ENCODE results near the gene PRND. TPM values are rescaled to one million over a fixed set of nuclear protein-coding genes. Genes with fewer than 3 reads are reported as not detected.
"Not testable (repeated sequence)": the region's sequence is repeated elsewhere in the genome, so short reads cannot be mapped to it uniquely, and the experiment has no call there.

The PRND gene
- total RNA-seq, 3 donors from 2014 or later: not detected

DNA sequence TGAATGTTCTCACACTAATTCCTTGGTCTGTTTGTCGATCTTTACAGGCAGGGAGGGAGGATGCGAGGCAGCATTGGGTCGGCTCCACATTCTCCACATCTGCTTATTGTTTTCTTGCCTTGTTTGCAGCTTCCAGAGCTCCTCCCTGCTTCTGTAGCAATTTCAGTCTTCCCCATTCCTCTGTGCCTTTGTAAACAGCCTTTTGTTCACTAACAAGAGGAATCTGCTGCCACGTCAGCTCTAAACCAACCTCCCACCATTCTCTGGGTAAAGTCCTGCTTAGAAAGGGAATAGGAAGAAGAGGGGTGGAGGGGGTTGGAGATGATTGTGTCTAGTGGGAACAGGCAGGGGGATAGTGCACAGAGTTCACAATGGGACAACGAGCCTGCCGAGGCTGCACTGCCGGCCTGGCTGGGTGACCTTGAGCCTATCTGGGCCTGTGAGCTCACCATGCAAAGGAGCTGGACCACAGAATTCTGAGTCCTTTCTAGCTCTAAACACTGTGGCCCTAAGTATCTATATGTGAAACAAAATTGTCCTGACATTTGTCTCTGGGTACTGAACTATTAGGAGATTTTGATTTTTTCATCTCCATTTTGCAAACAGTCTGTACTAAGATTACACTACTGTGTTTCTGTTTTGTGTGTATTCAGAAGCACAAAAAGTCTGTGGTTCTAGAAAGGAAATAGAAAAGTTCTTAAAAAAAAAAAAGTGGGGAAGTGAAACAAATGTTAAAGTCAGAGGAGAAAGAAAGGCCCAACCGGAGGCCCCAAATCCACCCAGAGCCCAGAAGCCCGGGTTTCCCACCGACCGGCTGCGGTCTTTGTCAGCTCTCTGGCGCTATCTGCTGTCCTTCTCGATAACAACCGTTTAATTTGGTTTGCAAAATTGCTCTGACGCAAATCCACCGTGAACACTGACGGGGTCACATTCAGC lies 1.4 kb upstream of the PRND start:
- no peaks in the 10 kb centered on the region for H3K36me3 ChIP-seq
- H3K27ac ChIP-seq: peak overlapping the region; percentile 77 to 89
- intact Hi-C loops (cut with DNase I; ENCODE audit: low total_unique reads): loop anchor here (5.0 kb wide), 1 partner anchor 113 kb away; no protein-coding TSS in a partner anchor
- H3K27me3 ChIP-seq: no peaks in the 10 kb centered on the region
- TF ChIP-seq POLR2A (IDR thresholded peaks at IDR 0.05) (no peak), POLR2AphosphoS5 (IDR thresholded peaks at IDR 0.05) (peak in 1 of 3 donors; percentile 43)
- TF ChIP-seq, protein P1, sequence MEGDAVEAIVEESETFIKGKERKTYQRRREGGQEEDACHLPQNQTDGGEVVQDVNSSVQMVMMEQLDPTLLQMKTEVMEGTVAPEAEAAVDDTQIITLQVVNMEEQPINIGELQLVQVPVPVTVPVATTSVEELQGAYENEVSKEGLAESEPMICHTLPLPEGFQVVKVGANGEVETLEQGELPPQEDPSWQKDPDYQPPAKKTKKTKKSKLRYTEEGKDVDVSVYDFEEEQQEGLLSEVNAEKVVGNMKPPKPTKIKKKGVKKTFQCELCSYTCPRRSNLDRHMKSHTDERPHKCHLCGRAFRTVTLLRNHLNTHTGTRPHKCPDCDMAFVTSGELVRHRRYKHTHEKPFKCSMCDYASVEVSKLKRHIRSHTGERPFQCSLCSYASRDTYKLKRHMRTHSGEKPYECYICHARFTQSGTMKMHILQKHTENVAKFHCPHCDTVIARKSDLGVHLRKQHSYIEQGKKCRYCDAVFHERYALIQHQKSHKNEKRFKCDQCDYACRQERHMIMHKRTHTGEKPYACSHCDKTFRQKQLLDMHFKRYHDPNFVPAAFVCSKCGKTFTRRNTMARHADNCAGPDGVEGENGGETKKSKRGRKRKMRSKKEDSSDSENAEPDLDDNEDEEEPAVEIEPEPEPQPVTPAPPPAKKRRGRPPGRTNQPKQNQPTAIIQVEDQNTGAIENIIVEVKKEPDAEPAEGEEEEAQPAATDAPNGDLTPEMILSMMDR (IDR thresholded peaks at IDR 0.05): peak; percentile 23 to 80 (median 68)
- peak; percentile 58 to 64 for DNase-seq (ENCODE audit: low spot score in 2 of 2)
- no peaks in the 10 kb centered on the region for H3K4me1 ChIP-seq
- H3K4me3 ChIP-seq: no peak overlapping the region
- no peaks in the 10 kb centered on the region for H3K9me3 ChIP-seq

DNA sequence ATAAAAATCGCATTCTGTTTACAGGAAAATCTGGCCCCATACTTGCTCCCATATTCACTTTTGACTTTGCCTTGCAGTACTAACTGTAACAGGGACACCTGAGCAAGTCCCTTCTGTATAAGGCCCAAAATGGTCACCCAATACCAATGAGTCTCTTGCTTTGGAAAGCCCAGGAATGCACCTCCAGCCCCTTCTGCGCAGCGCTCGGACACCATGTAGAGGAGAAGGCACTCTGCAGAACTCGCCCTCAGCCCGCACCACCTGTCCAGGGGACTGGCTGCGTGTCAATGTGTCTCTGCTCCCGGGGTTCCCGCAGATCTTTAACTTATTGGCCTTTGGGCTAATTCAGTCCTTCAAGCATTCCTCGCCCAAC lies 746 bp upstream of the PRND start:
- TF ChIP-seq, protein P1 (IDR thresholded peaks at IDR 0.05): peak in 1 of 3 donors; percentile 1
- no peak for TF ChIP-seq POLR2A (IDR thresholded peaks at IDR 0.05)
- no peaks in the 10 kb centered on the region for H3K27me3 ChIP-seq
- no peaks in the 10 kb centered on the region for H3K4me1 ChIP-seq
- no peak overlapping the region for H3K4me3 ChIP-seq
- no peak for DNase-seq (ENCODE audit: low spot score in 2 of 2)
- H3K36me3 ChIP-seq: no peaks in the 10 kb centered on the region
- H3K9me3 ChIP-seq: no peaks in the 10 kb centered on the region
- no peak overlapping the region for H3K27ac ChIP-seq
- intact Hi-C loops (cut with DNase I; ENCODE audit: low total_unique reads): loop anchor here (5.0 kb wide), 1 partner anchor 114 kb away; no protein-coding TSS in a partner anchor

DNA sequence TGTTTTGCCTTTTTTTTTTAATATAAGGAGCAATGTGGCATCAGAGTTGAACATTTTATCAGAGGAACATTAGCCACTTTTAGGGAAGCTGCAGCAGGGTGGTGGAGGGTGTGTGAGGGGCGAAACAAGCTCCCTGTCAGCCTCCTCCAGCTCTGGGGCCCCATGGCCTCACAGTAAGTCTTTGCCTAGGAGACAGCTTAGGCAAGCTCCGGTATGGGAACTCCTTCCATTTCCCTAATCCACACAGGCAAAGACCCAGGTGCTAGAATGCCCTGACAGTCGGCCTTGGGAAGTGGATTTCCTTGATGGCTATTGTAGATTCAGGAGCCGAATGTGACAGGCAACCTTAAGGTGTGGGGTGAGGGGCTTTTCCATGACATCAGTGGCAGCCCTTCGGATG lies 862 bp downstream of the PRND start:
- intact Hi-C loops (cut with DNase I; ENCODE audit: low total_unique reads): loop anchor here (5.0 kb wide), 1 partner anchor 115 kb away; no protein-coding TSS in a partner anchor

DNA sequence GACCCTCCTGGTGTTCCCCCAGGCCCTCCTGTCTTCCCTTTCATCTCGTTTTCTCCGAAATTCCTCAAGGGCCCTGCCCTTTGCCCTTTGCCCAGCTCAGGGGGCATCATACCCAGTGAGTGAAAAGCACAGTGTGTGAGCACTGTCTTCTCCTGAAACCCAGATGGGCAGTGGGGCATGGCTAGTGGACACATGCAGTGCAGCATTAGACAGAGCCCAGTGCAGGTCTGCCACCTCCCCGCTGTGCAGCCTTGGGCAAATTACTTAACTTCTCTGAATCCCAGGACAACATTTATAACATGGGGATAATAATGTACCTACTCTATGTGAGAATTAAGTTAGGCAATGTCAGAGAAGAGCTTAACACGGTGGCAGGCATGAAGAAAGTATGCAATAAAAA lies 1.3 kb downstream of the PRND start:
- H3K27me3 ChIP-seq: no peaks in the 10 kb centered on the region
- no peak overlapping the region for H3K27ac ChIP-seq
- intact Hi-C loops (cut with DNase I; ENCODE audit: low total_unique reads): loop anchor here (5.0 kb wide), 1 partner anchor 116 kb away; no protein-coding TSS in a partner anchor
- TF ChIP-seq, protein P1 (IDR thresholded peaks at IDR 0.05): no peak
- TF ChIP-seq POLR2AphosphoS5 (IDR thresholded peaks at IDR 0.05): no peak
- TF ChIP-seq POLR2A (IDR thresholded peaks at IDR 0.05): no peak
- no peaks in the 10 kb centered on the region for H3K4me1 ChIP-seq
- no peaks in the 10 kb centered on the region for H3K36me3 ChIP-seq
- H3K9me3 ChIP-seq: no peaks in the 10 kb centered on the region
- no peak overlapping the region for H3K4me3 ChIP-seq
- DNase-seq (ENCODE audit: low spot score in 2 of 2): no peak

More for the DNA sequence above, 862 bp downstream of the PRND start:
- no peak overlapping the region for H3K27ac ChIP-seq
- no peak for TF ChIP-seq POLR2A (IDR thresholded peaks at IDR 0.05)
- TF ChIP-seq POLR2AphosphoS5 (IDR thresholded peaks at IDR 0.05): no peak
- TF ChIP-seq, protein P1 (IDR thresholded peaks at IDR 0.05): no peak
- DNase-seq (ENCODE audit: low spot score in 2 of 2): no peak
- H3K27me3 ChIP-seq: no peaks in the 10 kb centered on the region
- H3K4me3 ChIP-seq: no peak overlapping the region
- no peaks in the 10 kb centered on the region for H3K9me3 ChIP-seq
- H3K36me3 ChIP-seq: no peaks in the 10 kb centered on the region
- H3K4me1 ChIP-seq: no peaks in the 10 kb centered on the region

DNA sequence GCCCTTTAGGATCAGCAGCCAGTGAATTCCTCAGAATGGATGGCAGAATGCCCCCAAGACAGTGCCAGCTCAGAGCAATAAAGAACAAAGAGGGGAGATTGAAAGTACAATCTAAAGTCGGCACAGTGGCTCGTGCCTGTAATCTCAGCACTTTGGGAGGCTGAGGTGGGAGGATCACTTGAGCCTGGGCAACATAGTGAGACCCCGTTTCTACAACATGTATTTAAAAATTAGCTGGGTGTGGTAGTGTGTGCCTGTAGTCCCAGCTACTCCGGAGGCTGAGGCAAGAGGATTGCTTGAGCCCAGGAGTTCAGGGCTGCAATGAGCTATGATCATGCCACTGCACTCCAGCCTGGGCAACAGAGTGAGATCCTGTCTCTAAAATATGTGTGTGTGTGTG lies 1.8 kb downstream of the PRND start:
- H3K4me1 ChIP-seq; DNase-seq (ENCODE audit: low spot score in 2 of 2); H3K27me3 ChIP-seq; H3K4me3 ChIP-seq; H3K36me3 ChIP-seq; H3K27ac ChIP-seq; H3K9me3 ChIP-seq: not testable (repeated sequence)
- intact Hi-C loops (cut with DNase I; ENCODE audit: low total_unique reads): loop anchor here (5.0 kb wide), 1 partner anchor 116 kb away; no protein-coding TSS in a partner anchor
